Measurements from ENCODE around the gene AOPEP.

The AOPEP gene

DNA sequence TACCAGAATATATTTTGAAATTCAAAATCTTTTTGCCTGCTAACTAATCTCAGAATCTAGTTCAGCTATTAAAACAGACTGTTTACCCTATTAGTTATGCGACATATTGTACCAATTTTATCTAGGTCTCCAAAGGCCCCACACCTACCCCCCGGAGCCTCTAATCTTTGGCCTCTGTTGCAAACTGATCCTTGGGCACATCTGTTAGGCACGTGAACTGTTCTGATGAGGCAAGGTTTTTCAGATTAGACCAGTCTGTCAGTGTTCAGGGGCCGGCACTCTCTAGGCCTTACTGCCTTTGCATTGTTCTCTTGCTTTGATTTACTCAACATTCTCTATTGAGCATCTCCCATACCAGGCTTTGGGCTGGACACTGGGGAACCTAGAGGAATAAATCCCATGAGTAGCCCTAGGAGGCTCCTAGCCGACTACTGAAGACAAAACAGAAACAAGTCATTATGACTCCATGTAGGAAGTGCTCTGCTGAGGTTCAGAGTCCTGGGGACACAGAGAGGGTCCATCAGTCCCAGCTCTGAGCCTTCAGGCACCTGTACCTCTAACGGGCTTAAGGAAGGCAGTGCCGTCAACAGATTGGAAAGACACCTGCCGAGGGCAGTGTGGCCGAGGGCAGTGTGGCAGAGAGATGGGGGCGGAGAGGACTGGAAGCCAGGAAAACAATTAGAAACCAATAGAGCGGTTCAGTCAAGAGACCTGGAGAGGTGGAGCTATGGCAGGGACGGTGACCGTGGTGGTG, 245.1 kb downstream of the AOPEP start:
- no peak for DNase-seq

DNA sequence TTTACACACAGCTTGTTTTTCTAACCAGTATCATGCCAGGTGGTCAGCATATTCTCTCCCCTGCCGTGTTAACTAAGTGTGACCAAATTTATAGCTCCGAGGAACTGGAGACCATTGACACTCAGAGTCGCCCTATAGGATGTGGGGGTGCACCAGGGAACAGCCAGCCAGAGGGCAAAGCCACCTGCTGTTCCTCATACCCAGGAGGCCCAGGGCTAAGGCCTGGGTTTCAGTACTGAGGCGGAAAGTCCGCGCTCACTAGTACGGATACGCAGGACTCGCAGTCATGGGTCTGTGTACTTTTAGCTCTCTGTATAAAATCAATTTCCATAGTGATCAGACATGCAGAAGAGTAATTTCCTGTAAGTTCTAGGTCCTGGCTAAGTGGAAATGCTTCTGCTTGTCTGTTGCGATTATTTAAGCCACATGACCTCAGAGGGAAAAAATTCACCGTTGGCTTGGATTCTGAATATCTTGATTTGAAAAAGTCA, 247.0 kb downstream of the AOPEP start:
- DNase-seq: peak; percentile 61

DNA sequence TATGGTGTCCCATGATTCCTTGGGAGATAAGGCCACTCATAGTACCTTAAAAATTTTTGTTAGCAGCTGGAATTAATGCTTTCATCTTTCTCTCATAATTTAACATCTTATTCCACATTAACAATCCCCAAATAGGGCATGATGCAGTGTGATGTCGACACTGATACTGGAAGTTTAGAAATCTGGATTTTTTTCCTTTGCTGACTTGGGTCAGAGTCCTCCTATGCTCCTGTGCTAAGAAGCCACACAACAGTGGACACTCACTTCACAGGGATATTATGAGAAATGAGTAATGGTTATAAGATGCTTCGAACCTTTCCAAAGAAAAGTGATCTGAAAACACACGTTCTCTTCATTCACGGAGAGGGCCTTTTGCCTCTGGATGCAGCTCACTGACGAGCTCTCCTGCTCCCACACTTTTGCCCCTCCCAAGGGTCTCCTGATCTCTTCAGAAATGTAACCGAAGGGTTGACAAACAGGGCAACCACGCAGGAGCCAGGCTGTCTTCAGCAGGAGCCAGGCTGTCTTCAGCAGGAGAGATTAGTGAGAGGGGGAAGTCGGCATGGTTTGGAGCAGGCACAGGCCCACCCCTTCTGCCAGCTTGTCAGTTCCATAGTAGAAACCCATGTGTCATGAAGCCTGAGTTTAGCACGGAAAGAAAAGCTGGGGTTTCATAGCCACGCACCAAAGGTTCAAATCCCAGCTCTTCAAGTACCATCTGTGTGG, 247.8 kb downstream of the AOPEP start:
- DNase-seq: no peak

DNA sequence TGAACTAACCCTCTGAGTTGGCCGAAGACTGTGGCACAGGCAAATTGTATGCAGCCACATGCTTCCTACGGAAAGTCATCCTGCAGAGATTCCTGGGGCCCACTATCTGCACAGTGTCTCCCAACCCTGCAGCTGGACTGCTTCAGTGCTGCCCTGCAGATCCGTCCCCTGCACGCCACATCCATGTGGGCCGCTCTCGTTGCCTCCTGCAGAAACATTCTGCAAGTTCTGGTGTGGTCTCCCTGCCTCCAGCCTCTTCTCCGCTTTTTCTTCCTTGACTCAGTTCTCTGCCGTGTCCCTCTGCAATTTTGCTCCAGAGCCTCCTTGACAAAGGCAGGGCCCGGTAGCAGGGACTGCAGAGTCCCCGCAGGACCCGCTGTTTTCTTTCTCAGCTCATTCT, 249.0 kb downstream of the AOPEP start:
- DNase-seq: no peak

DNA sequence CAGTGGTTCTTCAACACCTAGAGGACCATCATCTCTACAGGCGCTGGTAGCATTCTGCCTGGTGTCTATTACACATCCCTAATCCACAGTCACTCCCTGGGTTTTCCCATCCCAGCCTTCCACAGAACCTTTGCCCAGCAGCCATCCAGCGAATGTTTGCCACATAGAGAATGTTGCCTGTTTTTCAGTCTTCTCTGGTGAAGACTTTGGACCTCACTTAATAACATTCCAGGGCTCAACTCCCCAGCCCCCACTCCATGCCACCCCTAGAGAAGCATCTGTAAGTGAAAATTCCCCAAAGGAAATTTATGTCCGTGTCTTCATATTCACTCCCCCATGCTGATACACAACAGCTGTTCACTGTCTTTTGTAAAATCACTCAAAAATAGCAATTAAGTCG, 249.6 kb downstream of the AOPEP start:
- DNase-seq: peak; percentile 22

DNA sequence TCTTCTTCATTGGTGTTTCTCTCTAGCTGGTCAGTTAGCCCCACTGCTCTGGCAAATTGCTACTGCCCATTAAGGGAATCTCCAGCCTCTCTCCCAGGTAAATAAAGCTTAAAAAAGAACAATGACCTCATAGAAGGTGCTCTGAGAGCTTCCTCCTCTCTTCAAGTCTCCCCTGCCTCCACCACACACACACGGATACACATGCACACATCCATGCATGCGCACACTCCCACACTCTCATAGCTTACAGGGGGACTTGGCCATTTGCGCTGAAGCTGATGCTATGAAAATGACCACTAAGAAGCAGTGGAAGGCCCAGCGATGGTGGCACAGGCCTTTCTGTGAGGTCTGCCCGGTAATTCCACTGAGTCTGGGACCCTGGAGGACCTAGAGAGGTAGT, 250.9 kb downstream of the AOPEP start:
- no peak for DNase-seq

DNA sequence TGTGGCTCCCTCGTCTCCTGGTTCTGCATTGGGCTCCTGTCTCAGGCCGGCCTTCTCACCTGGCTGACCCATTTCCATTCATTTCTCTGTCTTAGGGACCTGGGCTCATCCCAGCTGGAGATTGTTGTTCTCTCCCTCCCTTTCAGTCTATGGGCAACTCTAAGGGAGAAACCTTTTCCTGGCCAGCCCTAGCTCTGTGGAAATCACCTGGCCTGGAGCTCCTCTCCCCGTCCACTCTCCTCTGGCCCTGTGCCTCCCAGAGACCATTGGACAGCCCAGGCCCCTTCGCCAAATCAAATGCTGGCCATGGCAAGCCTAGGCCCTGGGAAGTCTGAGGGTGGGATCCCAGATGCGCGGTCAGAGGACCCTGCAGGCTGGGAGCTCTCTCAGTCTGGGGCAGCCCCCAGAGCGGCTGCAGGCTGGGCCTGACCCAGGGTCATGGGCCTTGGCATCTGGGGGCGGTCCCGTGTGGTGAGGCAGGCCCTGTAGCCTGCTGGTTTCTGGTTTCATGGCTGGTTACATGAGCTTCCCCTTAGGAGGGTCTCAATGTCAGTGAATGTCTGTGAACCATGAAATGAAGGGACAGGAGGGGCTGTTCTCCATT, 253.5 kb downstream of the AOPEP start:
- no peak for DNase-seq

DNA sequence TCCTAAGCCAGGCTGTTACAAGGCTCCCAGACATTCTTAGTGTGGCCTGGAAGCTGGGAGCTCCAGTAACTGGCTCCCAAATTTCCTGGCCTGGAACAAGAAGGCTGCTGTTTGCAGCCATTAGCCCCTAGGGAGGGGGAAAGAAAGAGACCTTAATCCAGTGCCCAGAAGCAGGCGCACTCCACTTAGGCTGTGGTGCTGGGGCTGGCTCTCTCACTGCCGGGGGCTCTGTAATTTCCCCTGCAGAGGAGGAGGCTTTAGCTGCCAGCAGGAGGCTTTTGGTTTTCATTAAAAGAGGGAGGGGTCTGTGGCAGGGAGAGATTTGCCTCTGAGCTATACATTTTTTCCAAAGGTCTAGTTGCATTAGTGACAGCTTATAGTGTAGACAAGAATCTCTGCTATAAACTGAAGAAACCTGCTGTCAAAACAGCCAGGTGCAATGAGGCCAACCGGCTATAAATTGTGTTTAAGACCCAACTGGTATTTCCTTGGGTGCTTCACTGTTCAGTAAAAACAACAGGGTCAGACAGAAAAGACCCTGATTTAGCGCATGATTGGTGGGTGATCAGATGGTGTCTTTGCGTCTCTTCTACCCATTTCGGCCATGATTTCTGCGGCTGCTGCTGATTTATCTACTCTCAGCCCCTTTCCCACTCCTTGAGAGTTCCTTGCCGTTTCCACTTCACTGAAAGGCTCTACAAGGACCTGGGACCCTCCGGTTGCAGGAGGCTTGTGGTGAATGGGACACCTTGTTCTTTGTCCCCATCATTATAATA, 254.6 kb downstream of the AOPEP start:
- peak; percentile 18 for DNase-seq

DNA sequence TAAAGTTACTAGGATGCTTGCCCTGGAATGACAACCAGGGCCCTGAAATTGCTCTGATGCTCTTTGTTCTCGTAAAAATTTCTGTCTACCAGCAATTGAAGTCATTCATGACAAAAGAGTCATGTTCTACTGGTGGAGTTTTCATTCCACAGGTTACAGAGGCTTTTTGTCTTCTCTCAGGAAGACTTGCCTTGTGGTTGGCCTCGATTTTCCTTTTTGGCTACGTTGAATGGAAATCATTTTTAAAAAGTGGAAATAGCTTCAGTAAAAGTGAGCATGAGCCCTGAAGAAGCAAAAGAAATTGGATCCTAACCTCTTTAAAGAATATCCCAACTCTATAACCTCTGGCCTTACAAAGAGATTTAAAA, 255.2 kb downstream of the AOPEP start:
- no peak for DNase-seq

DNA sequence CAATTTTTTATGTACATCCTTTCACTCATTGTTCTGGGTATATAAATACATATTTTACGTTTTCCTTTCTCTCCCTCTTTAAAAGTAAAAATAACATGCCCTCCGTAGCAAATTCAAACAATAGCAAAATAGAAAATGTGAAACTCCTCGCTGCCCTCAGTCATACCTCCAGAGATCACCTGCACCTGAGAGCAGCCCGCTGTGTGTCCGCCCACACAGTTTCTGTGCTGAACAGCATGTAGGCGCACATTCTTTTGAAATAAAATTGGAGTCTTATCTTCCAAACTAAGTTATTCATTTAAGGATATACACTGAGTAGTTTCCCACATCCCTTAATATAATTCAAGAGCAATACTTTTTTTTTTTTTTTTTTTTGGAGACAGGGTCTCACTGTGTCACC, 255.7 kb downstream of the AOPEP start:
- DNase-seq: no peak

DNA sequence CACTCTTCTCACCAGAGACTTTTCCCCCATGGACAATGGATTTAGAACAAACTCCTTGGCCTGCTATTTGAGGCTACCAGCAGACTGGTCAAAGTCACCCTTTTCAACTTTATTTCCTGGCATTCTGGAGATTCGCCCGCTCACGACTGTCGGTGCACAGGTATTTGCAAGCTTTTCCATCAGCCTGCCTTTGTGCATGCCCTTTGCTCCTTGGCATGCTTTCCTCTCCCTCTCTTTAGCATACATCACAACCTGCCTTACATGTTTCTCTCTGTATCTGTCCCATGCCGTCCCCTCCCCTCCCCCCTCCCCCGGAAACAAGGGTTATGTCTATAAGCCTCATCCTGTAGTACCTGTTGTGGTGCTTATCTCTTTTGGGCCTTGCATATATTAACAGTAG, 257.1 kb downstream of the AOPEP start:
- no peak for DNase-seq

DNA sequence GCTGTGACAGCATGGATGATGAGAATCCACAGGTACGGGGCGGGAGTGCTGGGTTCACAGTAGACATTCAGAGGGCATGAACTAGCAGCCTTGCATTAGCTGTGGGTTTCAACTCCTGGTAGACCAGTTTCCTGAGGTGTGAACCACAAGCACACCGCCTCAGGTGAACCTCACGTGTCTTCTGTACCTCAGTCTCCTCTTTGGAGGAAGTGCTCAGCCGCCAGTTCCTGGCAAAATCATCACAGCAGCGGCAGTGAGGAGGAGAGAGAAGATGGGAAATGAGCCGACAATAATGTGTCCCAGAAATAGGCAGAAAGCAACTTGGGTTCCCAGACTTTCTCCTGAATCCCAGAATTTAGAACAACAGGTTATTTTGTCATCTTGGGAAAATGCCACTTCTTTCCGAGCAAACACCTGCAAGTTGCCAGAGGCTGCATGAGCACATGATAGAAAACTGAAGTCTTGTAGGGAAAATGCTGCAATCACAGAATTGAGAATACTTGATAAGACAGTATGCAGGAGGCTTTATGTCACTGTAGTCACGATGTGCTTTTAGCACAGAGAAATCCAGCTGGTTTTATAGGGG, 258.5 kb downstream of the AOPEP start:
- DNase-seq: no peak

DNA sequence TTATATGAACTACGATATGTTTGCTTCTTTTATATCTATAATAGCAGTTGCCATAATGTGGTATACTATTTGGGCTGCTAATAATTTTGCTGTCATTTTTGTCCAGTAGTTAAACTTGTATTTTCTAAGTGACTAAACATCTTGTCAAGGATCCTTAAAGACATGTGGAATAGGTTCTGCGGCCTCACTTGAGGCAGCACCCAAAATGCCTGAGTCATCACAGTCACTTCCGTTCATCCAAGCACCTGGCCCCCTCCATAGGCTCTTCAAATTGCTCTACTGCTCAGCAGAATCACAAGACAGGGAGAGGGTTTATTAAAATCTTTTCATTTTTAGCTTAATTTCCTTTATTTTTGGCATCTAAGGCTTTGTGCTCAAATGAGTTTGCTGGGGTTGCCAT, 259.1 kb downstream of the AOPEP start:
- DNase-seq: no peak

DNA sequence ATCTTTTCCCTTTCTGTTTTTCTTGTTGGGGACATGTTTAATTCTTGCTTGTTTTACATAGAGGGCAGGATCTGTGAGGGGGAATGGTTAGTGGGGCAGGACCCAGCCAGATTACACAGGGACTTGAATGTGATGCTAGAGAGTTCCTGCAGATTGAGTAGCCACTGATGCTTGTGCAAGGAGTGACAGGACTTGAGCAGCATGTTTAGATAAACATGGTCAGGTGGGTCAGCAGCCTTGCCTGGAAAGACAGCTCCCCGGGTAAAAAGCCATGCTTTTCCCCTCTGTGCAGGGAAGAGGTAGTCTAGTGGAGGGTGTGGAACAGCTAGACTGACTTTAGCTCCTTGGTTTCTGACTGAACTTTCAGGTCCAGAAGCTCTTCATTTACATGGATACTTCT, 261.2 kb downstream of the AOPEP start:
- DNase-seq: no peak

DNA sequence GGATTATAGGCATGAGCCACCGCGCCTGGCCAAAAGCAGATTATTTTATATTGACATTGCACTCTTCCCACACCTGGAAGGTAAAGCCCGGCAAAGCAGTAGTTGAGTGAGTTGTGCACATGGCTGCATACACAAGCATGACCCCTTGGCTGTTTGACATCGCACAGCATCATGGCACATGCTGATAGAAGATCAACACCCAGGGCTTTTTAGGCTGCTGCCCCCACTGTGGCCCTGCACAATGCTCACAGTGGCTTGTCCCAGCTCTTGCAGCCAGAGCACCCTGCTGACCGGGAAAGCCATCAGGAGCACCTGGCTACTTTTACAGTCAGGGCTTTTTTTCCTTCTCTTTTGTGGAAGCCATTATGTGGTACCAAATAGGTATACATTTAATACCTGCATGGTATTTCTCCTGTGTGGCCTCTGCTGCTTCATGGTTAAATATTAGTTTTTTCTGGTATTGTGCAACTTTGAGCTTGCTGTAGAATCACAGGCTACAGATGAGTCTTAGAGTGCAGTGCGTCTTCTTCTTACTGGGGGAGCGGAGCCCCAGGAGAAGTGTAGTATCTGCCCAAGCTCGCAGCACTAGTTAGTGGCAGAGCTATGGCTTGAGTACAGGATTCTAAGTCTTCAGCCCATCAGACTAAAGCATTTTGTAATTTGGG, 264.5 kb downstream of the AOPEP start:
- no peak for DNase-seq

DNA sequence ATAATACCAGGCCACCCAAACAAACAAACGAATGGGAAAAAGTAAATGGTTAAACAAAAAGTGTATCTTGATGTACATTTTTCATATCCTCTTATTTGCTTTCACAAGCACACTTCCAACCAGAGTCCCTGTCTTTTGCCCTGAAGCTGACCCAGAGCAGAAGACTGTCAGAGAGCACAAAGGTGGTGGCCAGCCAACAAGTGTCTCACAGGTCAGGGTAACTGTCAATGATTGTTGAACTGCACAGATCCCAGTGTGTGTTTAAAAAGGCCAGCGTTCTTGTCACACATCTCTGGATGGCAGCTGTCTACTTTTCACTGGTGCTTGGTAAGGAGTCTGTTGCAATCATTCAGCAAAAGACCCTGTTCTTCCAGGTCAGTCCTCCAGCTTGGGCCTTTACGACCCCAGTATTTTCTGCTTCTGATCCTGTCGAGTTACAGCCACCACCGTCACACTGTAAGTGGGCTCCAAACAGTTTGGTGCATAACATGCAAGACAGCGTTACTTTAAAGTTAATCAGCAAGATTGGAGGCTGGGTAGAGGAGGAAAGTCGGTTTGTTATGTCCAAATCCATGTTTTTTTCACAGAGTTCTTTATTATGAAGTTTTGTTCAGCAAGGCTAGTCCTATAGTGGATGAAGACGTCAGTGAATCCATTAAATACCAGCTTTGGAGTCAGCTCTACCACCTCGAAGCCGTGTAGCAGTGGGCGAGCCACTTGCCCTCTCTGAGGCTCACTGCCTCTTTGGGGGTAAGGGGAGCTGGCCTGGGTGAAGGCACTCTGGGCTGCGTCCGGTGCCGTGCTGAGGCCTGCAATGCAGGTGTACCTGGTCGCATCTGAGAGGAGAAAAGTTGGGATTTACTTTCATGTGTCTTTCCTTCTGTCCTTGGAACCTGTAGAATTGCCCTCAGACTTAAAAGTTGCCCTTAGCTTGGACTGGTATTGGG, 265.7 kb downstream of the AOPEP start:
- DNase-seq: no peak

DNA sequence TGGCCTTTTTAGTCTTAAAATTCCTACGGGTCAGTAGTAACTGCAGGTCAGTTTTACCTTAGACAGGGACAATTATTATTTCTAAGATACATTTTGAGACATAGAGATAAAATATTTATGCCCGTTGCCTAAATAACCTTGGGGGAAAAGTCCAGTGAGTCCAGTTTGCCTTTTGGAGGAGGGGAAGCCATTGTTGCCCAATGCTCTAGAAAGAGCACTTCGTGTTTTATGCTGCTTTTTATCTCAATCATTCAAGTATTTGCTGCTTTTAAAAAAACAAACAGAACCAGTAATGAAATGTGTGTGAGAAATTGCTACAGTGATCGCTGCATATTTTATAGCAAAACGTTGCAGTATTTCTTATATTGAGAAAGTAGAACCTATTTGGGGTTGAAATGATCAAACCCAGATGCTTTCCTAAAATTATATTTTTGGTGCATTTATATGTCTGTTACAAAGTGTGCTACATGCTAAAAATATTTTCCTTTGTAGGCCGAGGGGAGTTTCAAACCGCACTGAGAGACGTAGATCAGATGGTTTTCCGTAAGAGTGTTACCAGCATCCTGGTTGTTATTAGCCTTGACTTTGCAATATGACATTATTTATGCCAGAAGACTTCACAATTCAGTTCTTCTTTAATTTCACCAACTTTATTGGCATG, 266.8 kb downstream of the AOPEP start:
- peak; percentile 51 for DNase-seq

DNA sequence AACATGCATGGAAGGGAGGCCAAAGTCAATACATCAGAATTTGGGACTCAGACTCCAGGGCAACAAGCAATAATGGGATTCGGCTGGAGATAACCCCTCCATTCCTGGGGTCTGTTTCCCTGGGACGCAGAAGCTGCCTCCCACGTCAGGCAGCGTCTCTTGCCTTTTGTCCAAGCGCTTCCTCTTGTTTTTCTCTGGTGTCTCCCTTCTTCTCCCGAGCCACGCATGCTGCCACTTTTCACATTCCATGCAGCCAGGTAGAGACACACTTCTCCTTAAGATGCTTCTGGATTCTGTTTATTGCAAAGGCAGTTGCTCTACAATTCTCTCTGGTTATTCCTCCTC, 267.3 kb downstream of the AOPEP start:
- DNase-seq: no peak

DNA sequence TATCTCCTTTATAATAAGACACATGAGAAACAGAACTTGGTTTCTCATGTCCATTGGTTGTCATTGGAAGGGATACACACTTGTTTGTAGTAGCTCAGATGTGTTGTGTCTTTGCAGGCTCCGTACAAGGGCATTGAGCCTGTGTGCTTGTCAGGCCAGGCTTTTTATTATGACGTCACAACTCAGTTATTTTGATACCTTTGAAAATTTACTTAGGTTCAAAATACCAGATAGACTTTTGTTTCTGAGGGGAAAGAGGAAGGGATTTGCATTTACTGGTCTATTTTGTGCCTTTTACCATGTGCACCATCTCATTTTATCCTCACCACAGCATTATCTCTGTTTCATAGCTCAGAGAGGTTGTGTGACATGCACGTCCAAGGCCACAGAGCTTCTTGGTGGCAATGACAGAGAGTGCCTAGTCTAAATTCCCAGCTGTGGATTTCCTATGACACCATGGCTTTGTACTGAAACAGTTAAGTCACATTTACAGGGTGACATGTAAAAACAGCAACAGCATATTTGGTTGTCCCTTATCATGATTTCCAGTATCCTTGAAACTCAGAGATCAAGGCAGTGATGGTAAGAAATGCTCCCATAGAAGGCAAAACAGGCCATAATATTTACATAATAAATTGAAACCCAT, 268.7 kb downstream of the AOPEP start:
- DNase-seq: no peak

DNA sequence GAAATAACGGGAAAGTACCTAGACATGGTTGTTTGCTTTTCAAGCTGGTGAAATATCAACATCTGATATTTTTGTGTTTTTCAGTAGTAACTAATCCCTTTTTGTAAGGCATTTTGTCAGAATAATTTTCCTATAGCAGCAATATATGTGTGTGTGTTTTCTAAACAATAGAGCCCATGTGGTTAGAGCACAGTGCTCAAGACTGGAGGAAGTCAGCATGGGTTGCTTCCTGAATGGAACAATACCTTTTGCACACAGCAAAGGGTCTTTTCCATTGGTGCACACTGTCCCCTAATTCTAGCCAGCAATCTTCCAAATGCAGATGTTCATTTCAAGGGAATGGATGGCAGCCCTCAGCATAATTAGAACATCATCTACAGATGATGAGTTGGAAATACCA, 270.1 kb downstream of the AOPEP start:
- no peak for DNase-seq

Measured in fibroblast of skin of scalp (primary cell).